ENCODE measurements around the gene GADD45G. TPM values are rescaled to one million over a fixed set of nuclear protein-coding genes. Genes with fewer than 3 reads are reported as not detected.

Gene GADD45G
- total RNA-seq, 1 experiment from 2014 or later = 3.5 TPM

- H3K9me3 ChIP-seq = no peaks in the 10 kb centered on the region
- no peak overlapping the region for H3K4me3 ChIP-seq
- 0 out of 2 replicates have a peak, but pooled peaks cover 5% of the 10 kb centered on the region for H3K27me3 ChIP-seq
- DNase-seq = no peak
- H3K36me3 ChIP-seq = no peaks in the 10 kb centered on the region
Observed at GRCh38 chr9:89601856-89602562, 2.8 kb upstream of the GADD45G start.

GRCh38 chr9:89602978-89603766, 1.6 kb upstream of the GADD45G start:
- Histone ChIP-seq H3K36me3 (no peaks in the 10 kb centered on the region), H3K27me3 (0 out of 2 replicates have a peak, but pooled peaks cover 5% of the 10 kb centered on the region), H3K4me3 (peak overlapping the region; percentile 21; the same call in 1 of the 2 replicates), H3K9me3 (no peaks in the 10 kb centered on the region)
- DNase-seq = peak; percentile 72

GRCh38 chr9:89603767-89604665, 796 bp upstream of the GADD45G start:
- peak; percentile 35 for DNase-seq
- peak overlapping the region; percentile 21 for H3K4me3 ChIP-seq
- H3K27me3 ChIP-seq = 0 out of 2 replicates have a peak, but pooled peaks cover 5% of the 10 kb centered on the region
- H3K9me3 ChIP-seq = no peaks in the 10 kb centered on the region
- no peaks in the 10 kb centered on the region for H3K36me3 ChIP-seq

GRCh38 chr9:89605465-89606048, 745 bp downstream of the GADD45G start:
- Histone ChIP-seq H3K4me3 (peak overlapping the region; percentile 39; the same call in 1 of the 2 replicates), H3K27me3 (0 out of 2 replicates have a peak, but pooled peaks cover 2% of the 10 kb centered on the region), H3K9me3 (no peaks in the 10 kb centered on the region), H3K36me3 (no peaks in the 10 kb centered on the region)
- DNase-seq = peak; percentile 37

GRCh38 chr9:89606049-89606623, 1.3 kb downstream of the GADD45G start:
- H3K4me3 ChIP-seq = no peak overlapping the region
- H3K36me3 ChIP-seq = no peaks in the 10 kb centered on the region
- DNase-seq = peak; percentile 84
- no peaks in the 10 kb centered on the region for H3K9me3 ChIP-seq
- 0 out of 2 replicates have a peak, but pooled peaks cover 2% of the 10 kb centered on the region for H3K27me3 ChIP-seq

- Histone ChIP-seq H3K27me3 (0 out of 2 replicates have a peak, but pooled peaks cover 2% of the 10 kb centered on the region), H3K36me3 (no peaks in the 10 kb centered on the region), H3K4me3 (no peak overlapping the region), H3K9me3 (no peaks in the 10 kb centered on the region)
- DNase-seq = peak; percentile 51
Observed at GRCh38 chr9:89606624-89607311, 2.0 kb downstream of the GADD45G start.

- Histone ChIP-seq H3K27me3 (no peaks in the 10 kb centered on the region), H3K4me3 (no peak overlapping the region), H3K9me3 (no peaks in the 10 kb centered on the region), H3K36me3 (no peaks in the 10 kb centered on the region)
- DNase-seq = no peak
Observed at GRCh38 chr9:89608641-89609335, 4.0 kb downstream of the GADD45G start.

GRCh38 chr9:89609426-89610006, 4.7 kb downstream of the GADD45G start:
- H3K9me3 ChIP-seq = no peaks in the 10 kb centered on the region
- H3K36me3 ChIP-seq = no peaks in the 10 kb centered on the region
- H3K27me3 ChIP-seq = no peaks in the 10 kb centered on the region
- DNase-seq = no peak
- H3K4me3 ChIP-seq = no peak overlapping the region

- no peak for DNase-seq
- Histone ChIP-seq H3K36me3 (no peaks in the 10 kb centered on the region), H3K27me3 (no peaks in the 10 kb centered on the region), H3K9me3 (no peaks in the 10 kb centered on the region), H3K4me3 (no peak overlapping the region)
Observed at GRCh38 chr9:89610391-89610925, 5.6 kb downstream of the GADD45G start.

GRCh38 chr9:89611425-89611824, 6.6 kb downstream of the GADD45G start:
- no peak overlapping the region for H3K4me3 ChIP-seq
- no peaks in the 10 kb centered on the region for H3K27me3 ChIP-seq
- no peaks in the 10 kb centered on the region for H3K36me3 ChIP-seq
- DNase-seq = no peak
- H3K9me3 ChIP-seq = no peaks in the 10 kb centered on the region

GRCh38 chr9:89612566-89613278, 7.9 kb downstream of the GADD45G start:
- no peaks in the 10 kb centered on the region for H3K27me3 ChIP-seq
- H3K4me3 ChIP-seq = no peak overlapping the region
- no peaks in the 10 kb centered on the region for H3K36me3 ChIP-seq
- no peaks in the 10 kb centered on the region for H3K9me3 ChIP-seq
- no peak for DNase-seq

- Histone ChIP-seq H3K27me3 (no peaks in the 10 kb centered on the region), H3K9me3 (no peaks in the 10 kb centered on the region), H3K36me3 (no peaks in the 10 kb centered on the region), H3K4me3 (no peak overlapping the region)
- DNase-seq = no peak
Observed at GRCh38 chr9:89613912-89614892, 9.4 kb downstream of the GADD45G start.

- no peak overlapping the region for H3K4me3 ChIP-seq
Observed at GRCh38 chr9:89615661-89616060, 10.8 kb downstream of the GADD45G start.

More at GRCh38 chr9:89615661-89616060, 10.8 kb downstream of the GADD45G start:
- no peak for DNase-seq
- H3K27me3 ChIP-seq = no peaks in the 10 kb centered on the region
- no peaks in the 10 kb centered on the region for H3K9me3 ChIP-seq
- H3K36me3 ChIP-seq = no peaks in the 10 kb centered on the region

Data from MG63 (cell line).